Hepatocyte (in vitro differentiated cells): ENCODE measurements around the gene VWF.

Experiments
- EZH2 ChIP-seq: fragments of 200-600 bp; sonication (generic); IDR thresholded peaks from 2 replicates; pipeline ENCODE4 v1.6.1; 2016; ENCODE audit warnings: antibody characterized with exemption, mild to moderate bottlenecking, borderline replicate concordance
- EZH2phosphoT487 ChIP-seq: fragments of 200-600 bp; sonication (generic); IDR thresholded peaks from one replicate; pipeline ENCODE4 v1.6.1; 2018; ENCODE audit warnings: antibody characterized with exemption, mild to moderate bottlenecking, low read depth, moderate library complexity; ENCODE audit not compliant: unreplicated experiment, severe bottlenecking
- TF ChIP-seq, protein P1 (sequence below): fragments of 200-600 bp; sonication (generic); IDR thresholded peaks from 2 replicates; pipeline ENCODE4 v1.5.1; 2016; ENCODE audit warnings: antibody characterized with exemption, mild to moderate bottlenecking; ENCODE audit not compliant: poor library complexity

GRCh38 chr12:5927732-5928516 is 196.5 kb downstream of the VWF start:
- TF ChIP-seq, protein P1, sequence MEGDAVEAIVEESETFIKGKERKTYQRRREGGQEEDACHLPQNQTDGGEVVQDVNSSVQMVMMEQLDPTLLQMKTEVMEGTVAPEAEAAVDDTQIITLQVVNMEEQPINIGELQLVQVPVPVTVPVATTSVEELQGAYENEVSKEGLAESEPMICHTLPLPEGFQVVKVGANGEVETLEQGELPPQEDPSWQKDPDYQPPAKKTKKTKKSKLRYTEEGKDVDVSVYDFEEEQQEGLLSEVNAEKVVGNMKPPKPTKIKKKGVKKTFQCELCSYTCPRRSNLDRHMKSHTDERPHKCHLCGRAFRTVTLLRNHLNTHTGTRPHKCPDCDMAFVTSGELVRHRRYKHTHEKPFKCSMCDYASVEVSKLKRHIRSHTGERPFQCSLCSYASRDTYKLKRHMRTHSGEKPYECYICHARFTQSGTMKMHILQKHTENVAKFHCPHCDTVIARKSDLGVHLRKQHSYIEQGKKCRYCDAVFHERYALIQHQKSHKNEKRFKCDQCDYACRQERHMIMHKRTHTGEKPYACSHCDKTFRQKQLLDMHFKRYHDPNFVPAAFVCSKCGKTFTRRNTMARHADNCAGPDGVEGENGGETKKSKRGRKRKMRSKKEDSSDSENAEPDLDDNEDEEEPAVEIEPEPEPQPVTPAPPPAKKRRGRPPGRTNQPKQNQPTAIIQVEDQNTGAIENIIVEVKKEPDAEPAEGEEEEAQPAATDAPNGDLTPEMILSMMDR, result no peak
- TF ChIP-seq EZH2 (no peak), EZH2phosphoT487 (no peak)
